LNCAP (cell line): ENCODE results near the gene SASH1.

ENCODE experiments used
- CTCF ChIP-seq: fragments of 450-650 bp; IDR thresholded peaks from 2 replicates; pipeline ENCODE4 v1.5.1; 2017; ENCODE audit warnings: mild to moderate bottlenecking

Gene SASH1

GRCh38 chr6:148342350-148343046 is at the start of gene SASH1:
TSS of gene SASH1 (plus strand) at chr6:148342838. CDS start at chr6:148343068, 230 bp downstream.
- TF ChIP-seq CTCF, result no peak

- TF ChIP-seq CTCF, result no peak
Measured at GRCh38 chr6:148293181-148293995, 49.2 kb upstream of the SASH1 start.

GRCh38 chr6:148294059-148294458 is 48.6 kb upstream of the SASH1 start:
- no peak for TF ChIP-seq CTCF

GRCh38 chr6:148295261-148295887 is 47.3 kb upstream of the SASH1 start:
- TF ChIP-seq CTCF, result no peak

GRCh38 chr6:148296771-148297170 is 45.9 kb upstream of the SASH1 start:
- TF ChIP-seq CTCF, result no peak

GRCh38 chr6:148298683-148299082 is 44.0 kb upstream of the SASH1 start:
- no peak for TF ChIP-seq CTCF

- TF ChIP-seq CTCF, result no peak
Measured at GRCh38 chr6:148303616-148304015, 39.0 kb upstream of the SASH1 start.
